Osteoblast (primary cell): Measurements from ENCODE around the gene SMARCB1. TPM values are rescaled to one million over a fixed set of nuclear protein-coding genes. Genes with fewer than 3 reads are reported as not detected.

Source experiments
- DNase-seq: peaks from one replicate; pipeline ENCODE4 v3.0.0; 2011; ENCODE audit warnings: low spot score, mixed read lengths; ENCODE audit not compliant: insufficient read length; ENCODE audit errors: missing footprints
- H2AFZ ChIP-seq: 2 replicates; pipeline ENCODE4 v1.6.0; 2011; ENCODE audit warnings: mild to moderate bottlenecking, low read length
- H3K27ac ChIP-seq: 2 replicates; pipeline ENCODE4 v1.5.1; 2011; ENCODE audit warnings: mild to moderate bottlenecking, low read depth, low read length, moderate library complexity
- H3K27me3 ChIP-seq: 2 replicates; pipeline ENCODE4 v1.6.0; 2012; ENCODE audit warnings: mild to moderate bottlenecking, control low read depth, inconsistent platforms, low read length, moderate library complexity; ENCODE audit not compliant: insufficient read depth
- H3K36me3 ChIP-seq: 2 replicates; pipeline ENCODE4 v1.5.1; 2011; ENCODE audit warnings: mild to moderate bottlenecking, low read length, control low read depth, moderate library complexity; ENCODE audit not compliant: insufficient read depth
- H3K4me1 ChIP-seq: 2 replicates; pipeline ENCODE4 v1.5.1; 2011; ENCODE audit warnings: mild to moderate bottlenecking, low read length, control low read depth, moderate library complexity; ENCODE audit not compliant: insufficient read depth
- H3K4me2 ChIP-seq: 2 replicates; pipeline ENCODE4 v1.6.0; 2011; ENCODE audit warnings: mild to moderate bottlenecking, low read length; ENCODE audit not compliant: insufficient read depth
- H3K4me3 ChIP-seq: fragments of 200-600 bp; sonication (generic); 3 replicates; pipeline ENCODE4 v1.5.1; 2012; ENCODE audit warnings: mild to moderate bottlenecking, low read length, inconsistent platforms; ENCODE audit not compliant: insufficient read depth
- H3K79me2 ChIP-seq: 2 replicates; pipeline ENCODE4 v1.6.0; 2012; ENCODE audit warnings: mild to moderate bottlenecking, low read length, control low read depth, inconsistent platforms; ENCODE audit not compliant: insufficient read depth
- H3K9me3 ChIP-seq: 2 replicates; pipeline ENCODE4 v1.5.1; 2011; ENCODE audit warnings: low read depth, low read length, control low read depth
- H4K20me1 ChIP-seq: 2 replicates; pipeline ENCODE4 v1.6.0; 2012; ENCODE audit warnings: mild to moderate bottlenecking, low read length, control low read depth; ENCODE audit not compliant: insufficient read depth
- total RNA-seq: library from RNA; depleted of rRNA; stranded (reverse); fragments of >200 nt; gene quantifications from 2 replicates; pipeline ENCODE4 v1.2.3, GENCODE V29; 2012
- TF ChIP-seq, protein P1 (sequence below): IDR thresholded peaks from 2 replicates; pipeline ENCODE4 v1.5.1; 2011; ENCODE audit warnings: mild to moderate bottlenecking, low read depth, low read length, moderate library complexity; ENCODE audit errors: extremely low read depth

SMARCB1 gene
- total RNA-seq, 1 donor: 49.2 TPM

DNA sequence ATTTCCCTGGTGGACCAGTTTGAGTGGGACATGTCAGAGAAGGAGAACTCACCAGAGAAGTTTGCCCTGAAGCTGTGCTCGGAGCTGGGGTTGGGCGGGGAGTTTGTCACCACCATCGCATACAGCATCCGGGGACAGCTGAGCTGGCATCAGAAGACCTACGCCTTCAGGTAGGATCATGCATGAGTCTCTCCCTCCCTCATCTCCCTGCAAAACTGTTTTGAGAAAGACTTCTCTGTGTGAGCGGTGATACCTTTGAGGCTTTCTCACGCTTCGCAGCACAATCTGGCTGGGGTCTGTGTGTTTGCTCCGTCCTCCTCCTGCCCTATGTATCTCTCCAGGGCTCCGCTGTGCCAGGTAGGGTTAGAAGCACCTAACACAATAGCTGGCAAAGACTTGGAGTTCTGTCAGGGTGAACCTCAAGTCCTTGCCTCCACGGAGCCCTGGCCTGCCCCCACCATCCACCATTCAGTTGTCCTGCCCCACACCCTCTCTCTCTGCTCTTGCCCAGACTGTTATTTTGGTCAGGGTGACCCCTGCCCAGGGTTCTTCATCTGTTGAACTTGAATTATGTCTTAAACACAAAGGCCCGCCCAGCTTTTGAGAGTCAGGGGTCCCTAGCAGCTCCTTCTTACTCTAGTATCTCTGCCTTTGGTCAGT is 38.6 kb downstream of the SMARCB1 start:
- H3K36me3 ChIP-seq: peaks cover 54% of the 10 kb centered on the region
- no peak overlapping the region for H3K4me2 ChIP-seq
- peaks cover 44% of the 10 kb centered on the region for H3K4me1 ChIP-seq
- H3K27ac ChIP-seq: peak overlapping the region; percentile 90
- H3K9me3 ChIP-seq: no peaks in the 10 kb centered on the region
- TF ChIP-seq, protein P1, sequence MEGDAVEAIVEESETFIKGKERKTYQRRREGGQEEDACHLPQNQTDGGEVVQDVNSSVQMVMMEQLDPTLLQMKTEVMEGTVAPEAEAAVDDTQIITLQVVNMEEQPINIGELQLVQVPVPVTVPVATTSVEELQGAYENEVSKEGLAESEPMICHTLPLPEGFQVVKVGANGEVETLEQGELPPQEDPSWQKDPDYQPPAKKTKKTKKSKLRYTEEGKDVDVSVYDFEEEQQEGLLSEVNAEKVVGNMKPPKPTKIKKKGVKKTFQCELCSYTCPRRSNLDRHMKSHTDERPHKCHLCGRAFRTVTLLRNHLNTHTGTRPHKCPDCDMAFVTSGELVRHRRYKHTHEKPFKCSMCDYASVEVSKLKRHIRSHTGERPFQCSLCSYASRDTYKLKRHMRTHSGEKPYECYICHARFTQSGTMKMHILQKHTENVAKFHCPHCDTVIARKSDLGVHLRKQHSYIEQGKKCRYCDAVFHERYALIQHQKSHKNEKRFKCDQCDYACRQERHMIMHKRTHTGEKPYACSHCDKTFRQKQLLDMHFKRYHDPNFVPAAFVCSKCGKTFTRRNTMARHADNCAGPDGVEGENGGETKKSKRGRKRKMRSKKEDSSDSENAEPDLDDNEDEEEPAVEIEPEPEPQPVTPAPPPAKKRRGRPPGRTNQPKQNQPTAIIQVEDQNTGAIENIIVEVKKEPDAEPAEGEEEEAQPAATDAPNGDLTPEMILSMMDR: no peak
- no peak overlapping the region for H2AFZ ChIP-seq
- H3K79me2 ChIP-seq: peaks cover 9% of the 10 kb centered on the region
- H3K4me3 ChIP-seq: no peak overlapping the region
- peaks cover 5% of the 10 kb centered on the region for H4K20me1 ChIP-seq
- DNase-seq: no peak
- no peaks in the 10 kb centered on the region for H3K27me3 ChIP-seq

DNA sequence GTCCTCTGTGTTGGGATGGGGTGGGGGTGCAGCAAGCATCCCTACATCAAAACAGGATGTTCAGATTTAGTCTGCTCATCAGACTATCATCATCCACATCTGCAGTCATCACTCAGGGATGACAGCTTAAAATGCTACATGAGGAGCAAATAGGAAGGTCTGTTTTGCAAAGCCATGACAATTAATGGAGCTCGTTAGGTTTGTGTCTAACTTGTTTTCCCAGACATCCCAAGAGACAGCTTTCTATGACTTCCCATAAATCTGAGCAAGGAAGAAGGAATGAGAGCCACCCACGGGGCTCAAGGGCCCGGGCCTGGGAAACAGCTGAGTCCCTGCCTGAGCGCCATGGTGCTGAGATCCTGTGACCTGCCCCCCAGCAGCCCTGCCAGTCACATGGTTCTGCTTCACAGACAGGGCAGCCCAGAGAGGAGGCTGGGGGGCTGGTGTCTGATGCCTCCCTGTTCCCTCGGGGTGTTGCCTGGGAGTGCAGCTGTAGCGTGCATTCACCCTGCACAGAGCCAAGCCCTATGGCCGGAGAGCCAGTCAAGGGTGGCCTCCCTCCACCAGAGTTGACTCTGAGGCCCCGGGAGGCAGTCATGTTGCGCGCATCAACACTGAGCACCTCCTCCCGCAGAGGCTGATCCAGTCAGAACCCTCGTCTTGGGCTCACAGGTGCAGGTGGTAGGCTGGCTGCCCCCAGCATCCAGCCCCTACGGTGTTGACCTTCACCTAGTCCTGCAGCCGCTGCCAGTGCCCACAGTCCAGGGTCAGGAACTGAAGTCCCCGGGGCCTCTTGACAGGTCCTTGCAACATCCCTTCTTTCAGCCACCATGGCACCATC is 40.0 kb downstream of the SMARCB1 start:
- H3K79me2 ChIP-seq: peaks cover 19% of the 10 kb centered on the region

DNA sequence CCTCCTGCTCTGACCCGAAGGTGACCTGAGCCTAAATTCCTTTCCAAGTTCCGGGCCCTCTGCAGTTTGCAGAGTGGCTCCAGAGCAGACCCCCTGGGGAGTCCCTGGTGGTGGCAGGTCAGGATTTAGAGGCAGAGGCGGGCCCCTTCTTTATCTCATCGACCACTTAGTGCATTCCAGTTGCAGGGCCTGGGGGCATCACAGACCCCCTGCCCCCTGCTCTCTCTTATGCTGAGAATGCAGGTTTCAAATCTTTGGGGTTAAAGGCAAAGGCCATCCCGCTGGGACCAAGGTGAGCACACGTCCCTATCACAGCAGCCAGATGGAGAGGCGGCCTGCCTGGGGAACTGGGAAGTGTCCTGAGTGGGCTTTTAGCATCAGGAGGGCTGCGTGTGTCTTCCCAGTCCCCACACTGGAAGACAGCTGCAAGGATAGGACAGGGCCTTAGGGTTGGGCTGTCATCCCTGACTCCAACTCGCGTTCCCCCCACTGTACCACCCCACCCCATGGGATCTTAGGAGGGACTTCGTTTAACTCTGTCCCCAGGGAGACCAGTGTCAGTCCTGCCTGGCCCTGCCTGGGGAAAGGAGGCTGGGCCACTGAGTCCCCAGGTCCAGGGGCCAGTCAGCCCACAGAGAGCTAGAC is 40.7 kb downstream of the SMARCB1 start:
- Histone ChIP-seq H3K4me2 (no peak overlapping the region), H3K79me2 (peaks cover 26% of the 10 kb centered on the region), H2AFZ (no peak overlapping the region), H3K9me3 (no peaks in the 10 kb centered on the region), H3K4me3 (no peak overlapping the region), H3K27me3 (no peaks in the 10 kb centered on the region), H3K4me1 (peaks cover 44% of the 10 kb centered on the region), H4K20me1 (peaks cover 12% of the 10 kb centered on the region), H3K27ac (peak overlapping the region; percentile 90), H3K36me3 (peaks cover 45% of the 10 kb centered on the region)
- TF ChIP-seq, protein P1: no peak
- DNase-seq: no peak

More for the DNA sequence above, 40.0 kb downstream of the SMARCB1 start:
- Histone ChIP-seq H2AFZ (no peak overlapping the region), H3K36me3 (peaks cover 45% of the 10 kb centered on the region), H3K27me3 (no peaks in the 10 kb centered on the region), H3K4me1 (peaks cover 45% of the 10 kb centered on the region), H3K4me3 (no peak overlapping the region), H3K9me3 (no peaks in the 10 kb centered on the region), H4K20me1 (peaks cover 4% of the 10 kb centered on the region), H3K4me2 (no peak overlapping the region), H3K27ac (peak overlapping the region; percentile 90)
- TF ChIP-seq, protein P1: no peak
- DNase-seq: peak; percentile 95
